Hepatocyte (in vitro differentiated cells): Measurements from ENCODE around the gene CCDC120. TPM values are rescaled to one million over a fixed set of nuclear protein-coding genes. Genes with fewer than 3 reads are reported as not detected.

ENCODE experiments used
- DNase-seq: peaks from one replicate; pipeline ENCODE4 v3.0.0-alpha.2; 2016; ENCODE audit warnings: low spot score
- H2AFZ ChIP-seq: fragments of 200-600 bp; sonication (generic); 2 replicates; pipeline ENCODE4 v1.6.0; 2016; ENCODE audit warnings: antibody characterized with exemption, mild to moderate bottlenecking
- H3K27ac ChIP-seq: fragments of 200-600 bp; sonication (generic); 2 replicates; pipeline ENCODE4 v1.5.1; 2016; ENCODE audit warnings: mild to moderate bottlenecking
- H3K27me3 ChIP-seq: fragments of 200-600 bp; sonication (generic); 2 replicates; pipeline ENCODE4 v1.6.1; 2016
- H3K36me3 ChIP-seq: fragments of 200-600 bp; sonication (generic); replicated peaks from 2 replicates; pipeline ENCODE4 v1.5.1; 2016; ENCODE audit warnings: low read depth; ENCODE audit not compliant: insufficient read depth
- H3K4me1 ChIP-seq: fragments of 200-600 bp; sonication (generic); 2 replicates; pipeline ENCODE4 v1.5.1; 2016; ENCODE audit warnings: mild to moderate bottlenecking, moderate library complexity; ENCODE audit not compliant: insufficient read depth
- H3K4me2 ChIP-seq: fragments of 200-600 bp; sonication (generic); 2 replicates; pipeline ENCODE4 v1.6.0; 2016
- H3K4me3 ChIP-seq: fragments of 200-600 bp; sonication (generic); 2 replicates; pipeline ENCODE4 v1.5.1; 2016; ENCODE audit warnings: mild to moderate bottlenecking
- H3K79me2 ChIP-seq: fragments of 200-600 bp; sonication (generic); 2 replicates; pipeline ENCODE4 v1.6.0; 2017; ENCODE audit warnings: mild to moderate bottlenecking
- H3K9me2 ChIP-seq: fragments of 200-600 bp; sonication (generic); replicated peaks from 2 replicates; pipeline ENCODE4 v1.6.0; 2017; ENCODE audit warnings: mild to moderate bottlenecking; ENCODE audit not compliant: insufficient read depth
- H3K9me3 ChIP-seq: fragments of 200-600 bp; sonication (generic); 2 replicates; pipeline ENCODE4 v1.5.1; 2016; ENCODE audit warnings: low read depth, mild to moderate bottlenecking
- H4K20me1 ChIP-seq: fragments of 200-600 bp; sonication (generic); 2 replicates; pipeline ENCODE4 v1.6.0; 2016; ENCODE audit warnings: mild to moderate bottlenecking; ENCODE audit not compliant: insufficient read depth, poor library complexity, severe bottlenecking
- EZH2 ChIP-seq: fragments of 200-600 bp; sonication (generic); IDR thresholded peaks from 2 replicates; pipeline ENCODE4 v1.6.1; 2016; ENCODE audit warnings: antibody characterized with exemption, mild to moderate bottlenecking, borderline replicate concordance
- EZH2phosphoT487 ChIP-seq: fragments of 200-600 bp; sonication (generic); IDR thresholded peaks from one replicate; pipeline ENCODE4 v1.6.1; 2018; ENCODE audit warnings: antibody characterized with exemption, mild to moderate bottlenecking, low read depth, moderate library complexity; ENCODE audit not compliant: unreplicated experiment, severe bottlenecking
- WGBS: methylation state at CpG from one replicate; pipeline ENCODE4 v1.1.6; 2016; ENCODE audit warnings: low lambda C conversion rate; ENCODE audit errors: missing lambda C conversion rate; 5-methylcytosine and 5-hydroxymethylcytosine counted together
- polyA plus RNA-seq: library from polyadenylated mRNA; unstranded; fragments of >200 nt; fragmentation: Nextera tagmentation; extraction: Ambion mirVana; gene quantifications from 2 replicates; pipeline ENCODE4 v1.2.1, GENCODE V29; 2016
- total RNA-seq: library from RNA; depleted of rRNA; stranded (reverse); fragments of >200 nt; gene quantifications from 2 replicates; pipeline ENCODE4 v1.2.3, GENCODE V29; 2014
- TF ChIP-seq, protein P1 (sequence below): fragments of 200-600 bp; sonication (generic); IDR thresholded peaks from 2 replicates; pipeline ENCODE4 v1.5.1; 2016; ENCODE audit warnings: antibody characterized with exemption, mild to moderate bottlenecking; ENCODE audit not compliant: poor library complexity

The CCDC120 gene
- total and polyA plus RNA-seq, 2 experiments from 2014 or later, result 7.0 to 19.1 TPM

DNA sequence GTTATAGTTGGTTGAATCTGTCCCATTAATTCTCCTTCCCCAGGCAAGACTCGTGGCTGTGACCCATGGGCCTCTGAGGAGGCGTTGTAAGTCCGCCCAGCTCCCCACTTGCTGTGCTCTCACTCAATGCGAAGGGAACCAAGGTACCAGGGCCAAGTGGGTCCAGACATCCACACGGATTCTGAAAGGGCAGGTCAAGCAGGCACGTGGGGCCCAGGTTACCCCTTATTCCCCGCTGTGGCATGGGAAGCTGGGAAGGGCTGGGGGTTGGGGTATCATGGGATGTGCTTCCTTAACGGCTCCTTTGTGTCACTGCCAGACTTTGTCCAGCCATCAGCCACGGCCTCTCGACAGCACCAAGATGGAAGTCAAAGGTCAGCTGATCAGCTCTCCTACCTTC lies 3.1 kb downstream of the CCDC120 start:
- Histone ChIP-seq H4K20me1 (no peaks in the 10 kb centered on the region), H2AFZ (no peak overlapping the region), H3K27me3 (no peaks in the 10 kb centered on the region), H3K4me2 (no peak overlapping the region), H3K27ac (peak overlapping the region; percentile 60), H3K36me3 (no peaks in the 10 kb centered on the region), H3K4me1 (no peaks in the 10 kb centered on the region), H3K79me2 (peaks cover 4% of the 10 kb centered on the region), H3K4me3 (no peak overlapping the region), H3K9me2 (no peaks in the 10 kb centered on the region), H3K9me3 (no peaks in the 10 kb centered on the region)
- 80% methylated on average over 10 of the region's 10 CpGs for WGBS
- TF ChIP-seq, protein P1, sequence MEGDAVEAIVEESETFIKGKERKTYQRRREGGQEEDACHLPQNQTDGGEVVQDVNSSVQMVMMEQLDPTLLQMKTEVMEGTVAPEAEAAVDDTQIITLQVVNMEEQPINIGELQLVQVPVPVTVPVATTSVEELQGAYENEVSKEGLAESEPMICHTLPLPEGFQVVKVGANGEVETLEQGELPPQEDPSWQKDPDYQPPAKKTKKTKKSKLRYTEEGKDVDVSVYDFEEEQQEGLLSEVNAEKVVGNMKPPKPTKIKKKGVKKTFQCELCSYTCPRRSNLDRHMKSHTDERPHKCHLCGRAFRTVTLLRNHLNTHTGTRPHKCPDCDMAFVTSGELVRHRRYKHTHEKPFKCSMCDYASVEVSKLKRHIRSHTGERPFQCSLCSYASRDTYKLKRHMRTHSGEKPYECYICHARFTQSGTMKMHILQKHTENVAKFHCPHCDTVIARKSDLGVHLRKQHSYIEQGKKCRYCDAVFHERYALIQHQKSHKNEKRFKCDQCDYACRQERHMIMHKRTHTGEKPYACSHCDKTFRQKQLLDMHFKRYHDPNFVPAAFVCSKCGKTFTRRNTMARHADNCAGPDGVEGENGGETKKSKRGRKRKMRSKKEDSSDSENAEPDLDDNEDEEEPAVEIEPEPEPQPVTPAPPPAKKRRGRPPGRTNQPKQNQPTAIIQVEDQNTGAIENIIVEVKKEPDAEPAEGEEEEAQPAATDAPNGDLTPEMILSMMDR, result no peak
- TF ChIP-seq EZH2 (no peak), EZH2phosphoT487 (no peak)
- no peak for DNase-seq

DNA sequence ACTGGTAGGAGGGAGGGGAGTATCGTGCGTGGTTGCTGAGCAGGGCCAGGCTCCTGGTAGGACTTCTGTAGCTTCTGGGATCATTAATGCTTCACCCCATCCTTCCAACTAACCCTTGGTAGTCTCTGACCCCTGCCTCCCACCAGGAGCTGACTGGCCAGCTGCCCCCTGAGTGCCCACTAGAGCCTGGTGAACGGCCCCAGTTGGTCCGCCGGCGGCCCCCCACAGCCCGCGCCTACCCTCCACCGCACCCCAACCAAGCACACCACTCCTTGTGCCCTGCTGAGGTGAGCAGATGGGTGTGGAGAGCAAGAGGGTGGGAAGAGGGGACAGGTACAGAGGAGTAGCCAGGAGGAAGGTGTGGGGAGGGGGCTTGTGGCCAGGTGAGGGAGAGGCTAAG lies 4.9 kb downstream of the CCDC120 start:
- no peak overlapping the region for H3K4me3 ChIP-seq
- TF ChIP-seq EZH2phosphoT487 (no peak), EZH2 (no peak)
- TF ChIP-seq, protein P1, result no peak
- H3K9me3 ChIP-seq, result no peaks in the 10 kb centered on the region
- no peak overlapping the region for H3K27ac ChIP-seq
- no peak overlapping the region for H3K4me2 ChIP-seq
- DNase-seq, result no peak
- no peak overlapping the region for H2AFZ ChIP-seq
- WGBS, result 95% methylated on average over 8 of the region's 9 CpGs
- H3K9me2 ChIP-seq, result no peaks in the 10 kb centered on the region
- no peaks in the 10 kb centered on the region for H3K27me3 ChIP-seq
- H4K20me1 ChIP-seq, result no peaks in the 10 kb centered on the region
- no peaks in the 10 kb centered on the region for H3K4me1 ChIP-seq
- H3K79me2 ChIP-seq, result peaks cover 4% of the 10 kb centered on the region
- no peaks in the 10 kb centered on the region for H3K36me3 ChIP-seq

DNA sequence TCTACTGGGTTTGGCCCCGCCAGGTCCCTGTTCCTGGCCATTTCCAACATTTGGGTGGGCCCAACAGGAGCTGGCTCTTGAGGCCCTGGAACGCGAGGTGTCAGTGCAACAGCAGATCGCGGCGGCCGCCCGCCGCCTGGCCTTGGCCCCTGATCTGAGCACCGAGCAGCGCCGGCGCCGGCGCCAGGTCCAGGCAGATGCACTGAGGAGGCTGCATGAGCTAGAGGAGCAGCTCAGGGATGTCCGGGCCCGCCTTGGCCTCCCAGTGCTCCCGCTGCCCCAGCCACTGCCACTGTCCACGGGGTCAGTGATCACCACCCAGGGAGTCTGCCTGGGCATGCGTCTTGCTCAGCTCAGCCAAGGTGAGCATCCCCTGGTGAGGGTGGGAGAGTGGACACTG lies 5.5 kb downstream of the CCDC120 start:
- 93% methylated on average over 19 of the region's 20 CpGs for WGBS
- no peaks in the 10 kb centered on the region for H3K36me3 ChIP-seq

More for the DNA sequence above, 5.5 kb downstream of the CCDC120 start:
- Histone ChIP-seq H3K27me3 (no peaks in the 10 kb centered on the region), H2AFZ (no peak overlapping the region), H3K4me1 (no peaks in the 10 kb centered on the region), H3K4me3 (no peak overlapping the region), H3K9me2 (no peaks in the 10 kb centered on the region), H4K20me1 (no peaks in the 10 kb centered on the region), H3K79me2 (peaks cover 4% of the 10 kb centered on the region), H3K9me3 (no peaks in the 10 kb centered on the region), H3K27ac (no peak overlapping the region), H3K4me2 (no peak overlapping the region)
- DNase-seq, result no peak
- TF ChIP-seq EZH2 (no peak), EZH2phosphoT487 (no peak)
- TF ChIP-seq, protein P1, result no peak
